ENCODE measurements around the gene SNRPA1.

Gene SNRPA1

GRCh38 chr15:101264911-101265641 is 30.0 kb downstream of the SNRPA1 start:
- DNase-seq (ENCODE audit: low read depth in 3 of 3, low spot score in 1 of 3) = no peak

- no peak for DNase-seq (ENCODE audit: low read depth in 3 of 3, low spot score in 1 of 3)
Observed at GRCh38 chr15:101264011-101264410, 31.0 kb downstream of the SNRPA1 start.

- DNase-seq (ENCODE audit: low read depth in 3 of 3, low spot score in 1 of 3) = no peak
Observed at GRCh38 chr15:101262551-101262950, 32.5 kb downstream of the SNRPA1 start.

- DNase-seq (ENCODE audit: low read depth in 3 of 3, low spot score in 1 of 3) = no peak
Observed at GRCh38 chr15:101258238-101259144, 36.6 kb downstream of the SNRPA1 start.

- DNase-seq (ENCODE audit: low read depth in 3 of 3, low spot score in 1 of 3) = no peak
Observed at GRCh38 chr15:101256757-101257156, 38.3 kb downstream of the SNRPA1 start.

- DNase-seq (ENCODE audit: low read depth in 3 of 3, low spot score in 1 of 3) = no peak
Observed at GRCh38 chr15:101255615-101256241, 39.3 kb downstream of the SNRPA1 start.

GRCh38 chr15:101255051-101255395 is 40.0 kb downstream of the SNRPA1 start:
- no peak for DNase-seq (ENCODE audit: low read depth in 3 of 3, low spot score in 1 of 3)

GRCh38 chr15:101254157-101255050 is 40.6 kb downstream of the SNRPA1 start:
- no peak for DNase-seq (ENCODE audit: low read depth in 3 of 3, low spot score in 1 of 3)

DNA sequence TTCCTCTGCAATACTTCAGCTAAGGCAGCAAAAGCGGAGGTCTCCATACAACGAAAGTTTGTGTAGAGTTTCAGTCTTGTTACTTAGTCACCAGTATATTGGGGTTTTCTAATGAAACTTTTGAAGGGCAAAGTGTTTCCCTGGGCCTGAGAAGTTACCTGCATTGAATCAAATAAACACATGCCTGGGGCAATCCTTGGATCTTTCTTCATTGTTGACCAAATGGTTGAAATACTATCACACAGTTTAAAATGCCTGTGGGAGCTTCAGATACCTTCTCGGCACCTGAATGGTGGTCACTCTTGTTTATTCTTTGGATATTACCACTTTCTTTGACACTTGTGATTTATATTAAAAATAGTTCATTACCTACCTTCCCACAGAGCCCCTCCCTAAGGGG is 42.2 kb downstream of the SNRPA1 start:
- no peak for DNase-seq (ENCODE audit: low read depth in 3 of 3, low spot score in 1 of 3)

- DNase-seq (ENCODE audit: low read depth in 3 of 3, low spot score in 1 of 3) = peak; percentile 63 to 71 (median 67)
Observed at GRCh38 chr15:101251830-101252820, 42.9 kb downstream of the SNRPA1 start, which contains the start of gene CHSY1. Gene CHSY1, minus strand, starts transcription at chr15:101252048. Its CDS starts 592 bp downstream, at chr15:101251456.

DNA sequence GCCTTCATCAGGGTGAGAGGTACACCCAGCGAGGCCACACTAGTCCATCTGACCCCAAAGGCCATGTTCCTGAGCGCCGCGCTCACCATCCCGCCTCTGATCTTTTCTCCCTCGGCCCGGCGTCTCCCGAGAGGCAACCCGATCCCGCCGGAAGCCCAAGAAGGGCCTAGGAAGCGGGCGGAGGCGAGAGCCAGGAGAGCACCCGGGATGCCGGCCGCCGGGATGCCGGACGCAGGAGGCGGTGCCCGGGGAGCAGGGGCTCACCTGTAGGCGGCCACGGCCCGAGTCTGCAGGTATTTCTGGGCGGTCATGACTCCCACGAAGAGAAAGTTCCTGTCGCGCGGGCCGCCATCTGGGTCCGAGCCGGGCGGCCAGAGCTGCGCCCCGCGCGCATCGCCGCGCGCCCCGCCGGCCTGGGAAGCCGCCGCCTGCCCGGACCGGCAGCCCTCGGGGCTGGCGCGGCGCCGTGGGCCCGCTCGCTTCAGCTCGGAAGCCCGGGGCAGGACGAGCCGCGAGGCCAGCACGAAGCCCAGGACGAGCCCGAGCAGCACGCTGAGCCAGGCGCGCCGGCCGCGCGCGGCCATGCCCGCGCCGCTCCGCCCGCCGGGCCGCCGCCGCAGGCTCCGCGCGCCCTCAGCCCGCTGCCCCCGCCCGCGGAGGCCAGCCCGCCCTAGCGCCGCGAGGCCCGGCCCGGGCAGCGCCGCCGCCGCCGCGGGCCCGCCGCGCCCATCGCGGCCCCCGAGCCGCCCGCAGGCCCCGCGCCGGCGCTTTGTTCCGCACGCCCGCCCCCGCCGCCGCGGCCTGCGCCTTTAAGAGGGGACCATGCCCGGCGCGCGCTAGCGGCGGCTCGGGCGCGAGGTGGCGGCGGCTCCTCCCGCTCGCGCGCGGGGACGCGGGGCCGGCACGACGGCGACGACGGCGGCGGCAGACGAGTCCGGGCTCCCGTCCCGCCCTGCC is 43.9 kb downstream of the SNRPA1 start:
- peak in 1 of 3 donors; percentile 17 for DNase-seq (ENCODE audit: low read depth in 3 of 3, low spot score in 1 of 3)

GRCh38 chr15:101250341-101250831 is 44.7 kb downstream of the SNRPA1 start:
- DNase-seq (ENCODE audit: low read depth in 3 of 3, low spot score in 1 of 3) = no peak

GRCh38 chr15:101248274-101248673 is 46.8 kb downstream of the SNRPA1 start:
- DNase-seq (ENCODE audit: low read depth in 3 of 3, low spot score in 1 of 3) = no peak

DNA sequence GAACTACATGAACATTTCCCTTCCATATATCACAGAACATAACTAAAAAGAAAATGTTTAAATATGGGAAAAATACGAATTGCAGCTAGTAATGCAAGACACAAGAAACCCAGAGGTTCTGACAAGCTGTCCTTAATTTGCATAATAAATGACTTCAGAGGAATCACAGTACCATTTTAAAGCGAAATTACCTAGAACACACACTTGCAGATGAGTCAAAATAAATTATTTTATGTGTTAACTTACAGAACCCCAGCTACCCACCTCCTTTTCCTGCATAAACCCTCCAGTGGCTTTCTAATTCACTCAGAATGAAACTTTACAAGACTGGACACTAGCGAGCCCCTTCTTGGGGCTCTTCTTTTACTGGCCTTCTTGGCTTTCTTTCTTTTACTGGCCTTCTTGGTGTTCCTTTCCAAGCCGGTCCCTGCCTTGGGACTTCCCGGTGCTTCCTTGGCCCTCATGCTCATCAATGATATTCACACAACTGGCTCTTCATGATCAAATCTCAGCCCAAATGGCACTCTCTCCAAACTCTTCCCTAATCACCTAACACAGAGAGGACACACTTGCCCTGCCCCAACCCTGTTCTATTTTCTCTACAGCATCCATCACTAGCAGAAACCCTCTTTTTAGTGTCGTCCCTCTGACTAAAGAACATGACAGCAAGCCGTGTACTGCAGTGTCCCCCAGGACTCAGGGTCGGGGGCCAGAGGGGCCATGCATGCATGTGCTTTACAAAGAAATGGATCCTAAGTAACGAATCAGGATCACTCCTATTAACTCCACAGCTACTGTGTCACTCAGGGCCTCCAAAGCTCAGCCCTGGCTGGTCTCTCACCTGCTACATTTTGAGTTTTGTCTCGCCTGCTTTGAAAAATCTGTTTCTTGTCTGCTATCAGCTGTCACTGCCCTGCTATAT is 48.0 kb downstream of the SNRPA1 start:
- DNase-seq (ENCODE audit: low read depth in 3 of 3, low spot score in 1 of 3) = no peak

- DNase-seq (ENCODE audit: low read depth in 3 of 3, low spot score in 1 of 3) = no peak
Observed at GRCh38 chr15:101246391-101246790, 48.7 kb downstream of the SNRPA1 start.

DNA sequence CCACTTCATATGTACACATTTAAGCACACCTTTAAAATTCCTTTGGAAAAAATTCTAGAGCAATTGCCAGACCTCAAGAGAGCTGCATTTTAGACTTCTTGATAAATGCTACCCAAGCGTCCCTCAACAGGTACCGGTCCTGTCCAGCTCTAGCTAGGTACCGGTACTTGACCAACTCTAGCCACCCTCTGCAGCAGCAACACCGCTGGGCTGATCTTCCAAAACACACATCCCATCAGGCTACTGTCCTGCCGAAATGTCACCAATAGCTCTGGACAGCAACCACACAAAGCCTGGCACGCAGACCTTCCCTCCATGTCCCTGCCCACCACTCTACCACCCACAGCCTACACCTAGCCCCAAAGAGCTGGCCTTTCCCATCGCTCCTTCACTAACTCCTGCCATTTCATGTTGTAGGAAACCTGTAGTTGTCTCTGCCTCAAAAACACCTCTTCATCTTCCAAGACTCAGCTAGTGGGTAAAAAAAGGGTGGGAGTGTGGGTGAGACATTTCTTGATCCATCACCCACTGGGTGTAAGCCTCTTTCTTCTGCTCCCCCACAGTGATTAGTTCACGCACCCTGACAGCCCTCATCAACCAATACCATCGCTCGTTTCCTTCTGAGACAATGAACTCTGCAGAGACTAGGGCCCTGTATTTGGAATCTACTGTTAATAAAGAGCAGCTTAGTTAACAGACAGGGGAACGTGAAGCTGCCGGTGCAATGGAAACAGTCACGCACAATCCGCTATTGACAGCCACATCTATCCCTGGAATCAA is 50.0 kb downstream of the SNRPA1 start:
- DNase-seq (ENCODE audit: low read depth in 3 of 3, low spot score in 1 of 3) = no peak
